ENCODE results near the gene HRH2. TPM values are rescaled to one million over a fixed set of nuclear protein-coding genes. Genes with fewer than 3 reads are reported as not detected.
A peak's percentile ranks its signal among the peaks of the same experiment; 100 is the strongest.

HRH2 gene
- total and polyA plus RNA-seq, 4 donors = 2.6 to 3.9 (median 3.5) TPM

- 40% methylated on average over 16 of the region's 21 CpGs for WGBS (ENCODE audit: insufficient coverage)
- Histone ChIP-seq H3K4me3 (ENCODE audit: low read depth, low read length) (no peak overlapping the region), H3K36me3 (ENCODE audit: control insufficient read depth, insufficient read depth, low read length) (no peaks in the 10 kb centered on the region), H3K27ac (ENCODE audit: low read depth, low read length) (no peak overlapping the region), H3K9me3 (ENCODE audit: control insufficient read depth, insufficient read depth, low read length) (no peaks in the 10 kb centered on the region), H3K4me1 (ENCODE audit: control insufficient read depth, insufficient read depth, low read length) (peaks cover 11% of the 10 kb centered on the region), H3K27me3 (ENCODE audit: control insufficient read depth, insufficient read depth, low read length) (no peaks in the 10 kb centered on the region)
- DNase-seq (ENCODE audit: low read depth in 4 of 6, low spot score in 6 of 6) = peak in 2 of 6 donors; percentile 35 to 81
Measured at GRCh38 chr5:175681045-175681967, 23.4 kb downstream of the HRH2 start.

DNA sequence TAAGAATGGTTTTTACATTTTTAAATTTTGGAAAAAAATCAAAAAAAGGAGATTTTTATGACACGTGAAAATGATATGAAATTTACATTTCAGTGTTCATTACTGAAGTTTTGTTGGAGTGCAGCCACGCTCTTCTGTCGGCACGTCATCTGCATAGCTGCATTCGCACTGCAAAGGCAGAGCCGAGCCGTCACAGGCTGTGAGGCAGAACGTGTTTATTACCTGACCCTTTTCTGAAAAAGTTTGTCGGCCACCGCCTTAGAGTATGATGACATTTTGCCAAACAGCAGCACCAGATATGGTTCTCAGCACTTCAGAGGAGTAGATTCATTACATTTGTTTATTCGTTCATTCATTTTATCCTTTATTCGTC is 24.1 kb downstream of the HRH2 start:
- Histone ChIP-seq H3K27ac (ENCODE audit: low read depth, low read length) (no peak overlapping the region), H3K4me3 (ENCODE audit: low read depth, low read length) (no peak overlapping the region), H3K9me3 (ENCODE audit: control insufficient read depth, insufficient read depth, low read length) (no peaks in the 10 kb centered on the region), H3K27me3 (ENCODE audit: control insufficient read depth, insufficient read depth, low read length) (no peaks in the 10 kb centered on the region), H3K4me1 (ENCODE audit: control insufficient read depth, insufficient read depth, low read length) (peaks cover 13% of the 10 kb centered on the region), H3K36me3 (ENCODE audit: control insufficient read depth, insufficient read depth, low read length) (no peaks in the 10 kb centered on the region)
- 82% methylated on average over 11 of the region's 12 CpGs for WGBS (ENCODE audit: insufficient coverage)
- DNase-seq (ENCODE audit: low read depth in 4 of 6, low spot score in 6 of 6) = peak in 2 of 6 donors; percentile 46 to 82

DNA sequence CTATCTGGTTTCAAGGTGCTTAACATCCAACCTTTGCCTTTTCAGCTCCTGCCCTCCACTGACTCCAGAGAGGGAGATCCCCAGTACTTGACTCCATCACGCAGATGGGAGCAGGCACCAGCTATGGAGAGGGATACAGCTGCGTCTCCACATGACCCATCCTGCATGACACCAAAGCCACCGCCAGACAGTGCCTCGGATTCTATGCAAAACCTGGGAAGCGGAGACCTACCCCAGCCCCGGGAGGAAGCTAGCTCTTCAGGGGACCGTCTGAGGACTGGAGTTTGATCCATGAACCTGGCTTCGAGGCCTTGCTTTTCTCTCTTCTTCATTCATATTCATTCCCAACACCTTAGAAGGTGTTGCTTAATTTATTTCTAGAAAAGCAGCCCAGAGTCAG is 24.8 kb downstream of the HRH2 start:
- Histone ChIP-seq H3K9me3 (ENCODE audit: control insufficient read depth, insufficient read depth, low read length) (no peaks in the 10 kb centered on the region), H3K4me3 (ENCODE audit: low read depth, low read length) (no peak overlapping the region), H3K4me1 (ENCODE audit: control insufficient read depth, insufficient read depth, low read length) (peaks cover 21% of the 10 kb centered on the region), H3K36me3 (ENCODE audit: control insufficient read depth, insufficient read depth, low read length) (peaks cover 4% of the 10 kb centered on the region), H3K27me3 (ENCODE audit: control insufficient read depth, insufficient read depth, low read length) (no peaks in the 10 kb centered on the region), H3K27ac (ENCODE audit: low read depth, low read length) (no peak overlapping the region)
- 94% methylated on average over 6 of the region's 8 CpGs for WGBS (ENCODE audit: insufficient coverage)
- DNase-seq (ENCODE audit: low read depth in 4 of 6, low spot score in 6 of 6) = no peak

DNA sequence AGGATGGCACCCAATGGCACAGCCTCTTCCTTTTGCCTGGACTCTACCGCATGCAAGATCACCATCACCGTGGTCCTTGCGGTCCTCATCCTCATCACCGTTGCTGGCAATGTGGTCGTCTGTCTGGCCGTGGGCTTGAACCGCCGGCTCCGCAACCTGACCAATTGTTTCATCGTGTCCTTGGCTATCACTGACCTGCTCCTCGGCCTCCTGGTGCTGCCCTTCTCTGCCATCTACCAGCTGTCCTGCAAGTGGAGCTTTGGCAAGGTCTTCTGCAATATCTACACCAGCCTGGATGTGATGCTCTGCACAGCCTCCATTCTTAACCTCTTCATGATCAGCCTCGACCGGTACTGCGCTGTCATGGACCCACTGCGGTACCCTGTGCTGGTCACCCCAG is 25.4 kb downstream of the HRH2 start:
- Histone ChIP-seq H3K4me3 (ENCODE audit: low read depth, low read length) (no peak overlapping the region), H3K27me3 (ENCODE audit: control insufficient read depth, insufficient read depth, low read length) (no peaks in the 10 kb centered on the region), H3K36me3 (ENCODE audit: control insufficient read depth, insufficient read depth, low read length) (peaks cover 4% of the 10 kb centered on the region), H3K27ac (ENCODE audit: low read depth, low read length) (no peak overlapping the region), H3K9me3 (ENCODE audit: control insufficient read depth, insufficient read depth, low read length) (no peaks in the 10 kb centered on the region), H3K4me1 (ENCODE audit: control insufficient read depth, insufficient read depth, low read length) (peaks cover 21% of the 10 kb centered on the region)
- no peak for DNase-seq (ENCODE audit: low read depth in 4 of 6, low spot score in 6 of 6)
- 95% methylated on average over 15 of the region's 15 CpGs for WGBS (ENCODE audit: insufficient coverage)

- H3K9me3 ChIP-seq (ENCODE audit: control insufficient read depth, insufficient read depth, low read length) = no peaks in the 10 kb centered on the region
- no peak for DNase-seq (ENCODE audit: low read depth in 4 of 6, low spot score in 6 of 6)
- H3K4me1 ChIP-seq (ENCODE audit: control insufficient read depth, insufficient read depth, low read length) = peaks cover 21% of the 10 kb centered on the region
- 97% methylated on average over 12 of the region's 13 CpGs for WGBS (ENCODE audit: insufficient coverage)
- H3K36me3 ChIP-seq (ENCODE audit: control insufficient read depth, insufficient read depth, low read length) = peaks cover 4% of the 10 kb centered on the region
- H3K4me3 ChIP-seq (ENCODE audit: low read depth, low read length) = no peak overlapping the region
- no peak overlapping the region for H3K27ac ChIP-seq (ENCODE audit: low read depth, low read length)
- no peaks in the 10 kb centered on the region for H3K27me3 ChIP-seq (ENCODE audit: control insufficient read depth, insufficient read depth, low read length)
Measured at GRCh38 chr5:175683921-175684320, 26.1 kb downstream of the HRH2 start.

- Histone ChIP-seq H3K36me3 (ENCODE audit: control insufficient read depth, insufficient read depth, low read length) (peaks cover 4% of the 10 kb centered on the region), H3K27ac (ENCODE audit: low read depth, low read length) (no peak overlapping the region), H3K4me1 (ENCODE audit: control insufficient read depth, insufficient read depth, low read length) (peaks cover 21% of the 10 kb centered on the region), H3K4me3 (ENCODE audit: low read depth, low read length) (no peak overlapping the region), H3K9me3 (ENCODE audit: control insufficient read depth, insufficient read depth, low read length) (no peaks in the 10 kb centered on the region), H3K27me3 (ENCODE audit: control insufficient read depth, insufficient read depth, low read length) (no peaks in the 10 kb centered on the region)
- WGBS (ENCODE audit: insufficient coverage) = 97% methylated on average over 4 of the region's 5 CpGs
- no peak for DNase-seq (ENCODE audit: low read depth in 4 of 6, low spot score in 6 of 6)
Measured at GRCh38 chr5:175684931-175685330, 27.1 kb downstream of the HRH2 start.

- DNase-seq (ENCODE audit: low read depth in 4 of 6, low spot score in 6 of 6) = no peak
- Histone ChIP-seq H3K36me3 (ENCODE audit: control insufficient read depth, insufficient read depth, low read length) (peaks cover 4% of the 10 kb centered on the region), H3K4me3 (ENCODE audit: low read depth, low read length) (no peak overlapping the region), H3K4me1 (ENCODE audit: control insufficient read depth, insufficient read depth, low read length) (peaks cover 20% of the 10 kb centered on the region), H3K9me3 (ENCODE audit: control insufficient read depth, insufficient read depth, low read length) (no peaks in the 10 kb centered on the region), H3K27ac (ENCODE audit: low read depth, low read length) (no peak overlapping the region), H3K27me3 (ENCODE audit: control insufficient read depth, insufficient read depth, low read length) (no peaks in the 10 kb centered on the region)
- 93% methylated on average over 9 of the region's 12 CpGs for WGBS (ENCODE audit: insufficient coverage)
Measured at GRCh38 chr5:175685701-175686350, 28.0 kb downstream of the HRH2 start.

DNA sequence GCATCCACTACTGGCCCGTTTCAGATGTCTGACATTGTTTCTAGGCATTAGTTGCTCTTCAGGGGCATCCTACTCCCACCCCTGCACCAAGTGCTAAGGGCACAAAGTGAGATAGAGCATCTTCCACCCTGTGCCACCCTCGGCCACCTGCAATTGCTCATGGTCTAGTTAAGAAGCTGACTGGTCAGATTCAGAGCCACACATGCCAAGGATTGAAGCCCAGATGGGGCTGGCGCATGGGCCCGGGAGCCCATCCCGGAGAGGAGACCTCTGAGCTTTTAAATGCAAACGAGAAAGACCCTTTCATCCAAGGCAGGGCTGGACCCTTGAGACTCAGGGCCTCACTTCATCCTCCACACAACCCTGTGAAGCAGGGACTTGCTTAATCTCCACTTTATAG is 28.5 kb downstream of the HRH2 start:
- 71% methylated on average over 4 of the region's 6 CpGs for WGBS (ENCODE audit: insufficient coverage)
- peaks cover 17% of the 10 kb centered on the region for H3K4me1 ChIP-seq (ENCODE audit: control insufficient read depth, insufficient read depth, low read length)
- no peak overlapping the region for H3K4me3 ChIP-seq (ENCODE audit: low read depth, low read length)
- no peak for DNase-seq (ENCODE audit: low read depth in 4 of 6, low spot score in 6 of 6)
- H3K27ac ChIP-seq (ENCODE audit: low read depth, low read length) = no peak overlapping the region
- H3K27me3 ChIP-seq (ENCODE audit: control insufficient read depth, insufficient read depth, low read length) = no peaks in the 10 kb centered on the region
- H3K36me3 ChIP-seq (ENCODE audit: control insufficient read depth, insufficient read depth, low read length) = peaks cover 9% of the 10 kb centered on the region
- no peaks in the 10 kb centered on the region for H3K9me3 ChIP-seq (ENCODE audit: control insufficient read depth, insufficient read depth, low read length)

GRCh38 chr5:175686826-175687225 is 29.0 kb downstream of the HRH2 start:
- H3K4me1 ChIP-seq (ENCODE audit: control insufficient read depth, insufficient read depth, low read length) = peaks cover 17% of the 10 kb centered on the region
- H3K9me3 ChIP-seq (ENCODE audit: control insufficient read depth, insufficient read depth, low read length) = no peaks in the 10 kb centered on the region
- H3K27me3 ChIP-seq (ENCODE audit: control insufficient read depth, insufficient read depth, low read length) = no peaks in the 10 kb centered on the region
- 83% methylated on average over 9 of the region's 9 CpGs for WGBS (ENCODE audit: insufficient coverage)
- H3K4me3 ChIP-seq (ENCODE audit: low read depth, low read length) = no peak overlapping the region
- DNase-seq (ENCODE audit: low read depth in 4 of 6, low spot score in 6 of 6) = no peak
- peaks cover 9% of the 10 kb centered on the region for H3K36me3 ChIP-seq (ENCODE audit: control insufficient read depth, insufficient read depth, low read length)
- no peak overlapping the region for H3K27ac ChIP-seq (ENCODE audit: low read depth, low read length)
